ENCODE results near the gene HOXD3. TPM values are rescaled to one million over a fixed set of nuclear protein-coding genes. Genes with fewer than 3 reads are reported as not detected.

Gene HOXD3
- total RNA-seq, 6 experiments from 2014 or later = 0.25 to 0.38 (median 0.25) TPM; not detected in 3

GRCh38 chr2:176151442-176152287 lies 5.4 kb upstream of the HOXD3 start, which contains the start of gene HOXD4:
Gene HOXD4, plus strand, starts transcription at chr2:176151550. Its CDS starts 84 bp downstream, at chr2:176151634.
- no peak within 1 kb of the TSS for H3K27ac Mint-ChIP-seq
- H3K36me3 Mint-ChIP-seq (ENCODE audit: low read depth) = no peaks in the 10 kb centered on the region; the same call in 1 of the 2 replicates
- H3K4me3 Mint-ChIP-seq = peak within 1 kb of the TSS; percentile 27; the same call in 1 of the 2 replicates
- TF ChIP-seq CTCF (IDR thresholded peaks at IDR 0.05) = no peak
- H3K9me3 Mint-ChIP-seq = no peaks in the 10 kb centered on the region
- DNase-seq = no peak
- peaks cover 68% of the 10 kb centered on the region for H3K27me3 Mint-ChIP-seq (ENCODE audit: insufficient read depth)
- H3K4me1 Mint-ChIP-seq (ENCODE audit: low read depth) = peaks cover 17% of the 10 kb centered on the region; the same call in 1 of the 2 replicates

GRCh38 chr2:176152350-176153181 lies 4.5 kb upstream of the HOXD3 start:
- H3K4me3 Mint-ChIP-seq = no peak overlapping the region; the same call in 1 of the 2 replicates

GRCh38 chr2:176154576-176155252 lies 2.4 kb upstream of the HOXD3 start:
- no peak for TF ChIP-seq CTCF (IDR thresholded peaks at IDR 0.05)
- H3K36me3 Mint-ChIP-seq (ENCODE audit: low read depth) = no peaks in the 10 kb centered on the region; the same call in 1 of the 2 replicates
- peaks cover 61% of the 10 kb centered on the region for H3K27me3 Mint-ChIP-seq (ENCODE audit: insufficient read depth)
- DNase-seq = no peak
- no peak overlapping the region for H3K4me3 Mint-ChIP-seq
- no peaks in the 10 kb centered on the region for H3K9me3 Mint-ChIP-seq
- no peak overlapping the region for H3K27ac Mint-ChIP-seq
- peaks cover 22% of the 10 kb centered on the region for H3K4me1 Mint-ChIP-seq (ENCODE audit: low read depth)

More at GRCh38 chr2:176152350-176153181, 4.5 kb upstream of the HOXD3 start:
- Mint-ChIP-seq H3K27me3 (ENCODE audit: insufficient read depth) (peaks cover 64% of the 10 kb centered on the region), H3K9me3 (no peaks in the 10 kb centered on the region), H3K27ac (no peak overlapping the region), H3K36me3 (ENCODE audit: low read depth) (no peaks in the 10 kb centered on the region; the same call in 1 of the 2 replicates), H3K4me1 (ENCODE audit: low read depth) (peaks cover 21% of the 10 kb centered on the region; the same call in 1 of the 2 replicates)
- no peak for DNase-seq
- no peak for TF ChIP-seq CTCF (IDR thresholded peaks at IDR 0.05)

GRCh38 chr2:176155356-176156044 lies 1.6 kb upstream of the HOXD3 start:
- no peak for TF ChIP-seq CTCF (IDR thresholded peaks at IDR 0.05)
- no peaks in the 10 kb centered on the region; the same call in 1 of the 2 replicates for H3K36me3 Mint-ChIP-seq (ENCODE audit: low read depth)
- peaks cover 58% of the 10 kb centered on the region for H3K27me3 Mint-ChIP-seq (ENCODE audit: insufficient read depth)
- no peak overlapping the region for H3K4me3 Mint-ChIP-seq
- peaks cover 15% of the 10 kb centered on the region for H3K4me1 Mint-ChIP-seq (ENCODE audit: low read depth)
- DNase-seq = no peak
- H3K9me3 Mint-ChIP-seq = no peaks in the 10 kb centered on the region
- H3K27ac Mint-ChIP-seq = no peak overlapping the region
